Activated CD8-positive, alpha-beta T cell treated with anti-CD3 and anti-CD28 coated beads, Interleukin-2, amount 10 ng/mL, durations not matched to agents 7 days and 5 days (primary cell): ENCODE results near the gene ALOX12. TPM values are rescaled to one million over a fixed set of nuclear protein-coding genes. Genes with fewer than 3 reads are reported as not detected.
"Not testable (repeated sequence)": the region's sequence is repeated elsewhere in the genome, so short reads cannot be mapped to it uniquely, and the experiment has no call there.

Experiments
- ATAC-seq: fragments of 150-1000 bp; cut with Tn5 transposase; one replicate; pipeline ENCODE4 v1.10.0; 2021; ENCODE audit warnings: moderate library complexity
- CTCF ChIA-PET: fragments of 350-600 bp; sonication (Branson Sonifier 250); formaldehyde crosslinking; loops from one replicate; lab custom pipeline; 2021; ENCODE audit warnings: antibody characterized with exemption; lab: Charles Lee
- POLR2A ChIA-PET: fragments of 350-600 bp; sonication (Branson Sonifier 250); formaldehyde crosslinking; loops from one replicate; lab custom pipeline; 2021; ENCODE audit warnings: antibody characterized with exemption; lab: Charles Lee
- DNase-seq: peaks from one replicate; pipeline ENCODE4 v3.0.0-alpha.2; 2020
- H3K27ac Mint-ChIP-seq: one replicate; pipeline ENCODE4 v1.8.0; 2021; ENCODE audit warnings: mild to moderate bottlenecking, mixed read lengths
- H3K27me3 Mint-ChIP-seq: one replicate; pipeline ENCODE4 v1.8.0; 2021; ENCODE audit warnings: low read depth, mixed read lengths
- H3K36me3 Mint-ChIP-seq: one replicate; pipeline ENCODE4 v1.8.0; 2021; ENCODE audit warnings: low read depth, mixed read lengths
- H3K4me1 Mint-ChIP-seq: one replicate; pipeline ENCODE4 v1.8.0; 2021; ENCODE audit warnings: low read depth, mixed read lengths
- H3K4me3 Mint-ChIP-seq: one replicate; pipeline ENCODE4 v1.8.0; 2021; ENCODE audit warnings: mild to moderate bottlenecking, mixed read lengths
- H3K9me3 Mint-ChIP-seq: one replicate; pipeline ENCODE4 v1.8.0; 2022; ENCODE audit warnings: mixed read lengths; ENCODE audit not compliant: insufficient read depth
- total RNA-seq, 2 experiments: library from RNA; stranded (reverse); gene quantifications; one replicate each; pipeline ENCODE4 v1.2.3, GENCODE V29; 2021

The ALOX12 gene
- total RNA-seq: not detected

GRCh38 chr17:6995500-6996255 lies at the start of gene ALOX12:
Gene ALOX12 (plus strand): TSS chr17:6996049. CDS start chr17:6996118, 69 bp downstream.
- H3K9me3 Mint-ChIP-seq: no peaks in the 10 kb centered on the region

DNA sequence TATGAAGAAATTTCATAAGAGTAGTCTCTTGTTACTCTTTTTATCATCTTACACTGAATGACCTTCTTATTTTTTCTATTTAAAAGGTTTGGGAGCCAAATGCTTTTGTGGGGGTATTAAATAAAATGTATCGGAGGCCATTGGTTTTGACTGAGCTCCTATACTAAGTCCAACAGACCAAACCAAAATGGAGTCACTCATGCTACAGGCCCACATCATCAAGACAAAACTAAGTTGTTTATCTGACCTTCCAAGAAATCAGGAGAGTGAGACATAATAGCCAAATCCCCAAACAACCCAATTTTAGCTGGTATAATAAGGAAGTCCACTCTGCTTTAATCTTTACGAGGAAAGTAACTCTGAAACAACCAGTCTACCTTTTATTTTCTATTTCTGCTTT lies 48.1 kb upstream of the ALOX12 start:
- H3K27ac Mint-ChIP-seq: no peak overlapping the region

More at GRCh38 chr17:6995500-6996255, at the start of gene ALOX12:
- no peak within 1 kb of the TSS for H3K4me3 Mint-ChIP-seq
- CTCF ChIA-PET: interaction anchor here (0.9 to 2.0 kb wide), 3 partner anchors 9 to 85 kb away, joined by 3 to 7 read pairs (median 4); no protein-coding TSS in a partner anchor
- H3K27ac Mint-ChIP-seq: no peak within 1 kb of the TSS
- no peaks in the 10 kb centered on the region for H3K4me1 Mint-ChIP-seq
- DNase-seq: no peak
- ATAC-seq: no peak
- POLR2A ChIA-PET: no interaction called here
- no peaks in the 10 kb centered on the region for H3K27me3 Mint-ChIP-seq
- H3K36me3 Mint-ChIP-seq: peaks cover 32% of the 10 kb centered on the region

GRCh38 chr17:6948562-6948961 lies 47.3 kb upstream of the ALOX12 start:
- H3K4me3 Mint-ChIP-seq: no peak overlapping the region
- ATAC-seq: no peak
- H3K36me3 Mint-ChIP-seq: no peaks in the 10 kb centered on the region
- H3K27ac Mint-ChIP-seq: no peak overlapping the region
- no peaks in the 10 kb centered on the region for H3K9me3 Mint-ChIP-seq
- CTCF ChIA-PET: no interaction called here
- peaks cover 8% of the 10 kb centered on the region for H3K4me1 Mint-ChIP-seq
- no peaks in the 10 kb centered on the region for H3K27me3 Mint-ChIP-seq
- POLR2A ChIA-PET: no interaction called here
- DNase-seq: no peak

More for the DNA sequence above, 48.1 kb upstream of the ALOX12 start:
- ATAC-seq: no peak
- ChIA-PET POLR2A (no interaction called here), CTCF (no interaction called here)
- Mint-ChIP-seq H3K27me3 (no peaks in the 10 kb centered on the region), H3K36me3 (no peaks in the 10 kb centered on the region), H3K9me3 (no peaks in the 10 kb centered on the region), H3K4me1 (peaks cover 8% of the 10 kb centered on the region), H3K4me3 (no peak overlapping the region)
- DNase-seq: no peak

DNA sequence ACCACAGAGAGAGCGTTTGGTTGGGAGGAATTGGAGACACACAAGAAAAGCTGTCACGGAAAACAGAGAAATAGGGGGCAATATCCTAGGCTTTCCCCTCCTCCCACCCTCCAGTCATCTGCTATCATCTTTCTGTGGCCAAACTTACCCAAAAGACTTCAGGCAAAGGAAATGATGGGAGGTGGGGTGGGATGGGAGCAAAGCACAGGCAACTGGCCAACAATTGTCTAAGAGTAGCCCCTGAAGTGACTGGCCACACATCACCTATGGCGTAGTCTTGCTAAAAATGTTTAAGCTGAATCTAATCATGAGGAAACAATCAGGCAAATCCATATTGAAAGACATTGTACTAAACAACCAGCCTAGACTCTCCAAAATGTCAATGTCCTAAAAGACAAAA lies 46.9 kb upstream of the ALOX12 start:
- DNase-seq (no peak), ATAC-seq (no peak)
- ChIA-PET POLR2A (no interaction called here), CTCF (no interaction called here)
- Mint-ChIP-seq H3K4me1 (peaks cover 8% of the 10 kb centered on the region), H3K4me3 (no peak overlapping the region), H3K36me3 (no peaks in the 10 kb centered on the region), H3K27me3 (no peaks in the 10 kb centered on the region), H3K9me3 (no peaks in the 10 kb centered on the region), H3K27ac (no peak overlapping the region)

- POLR2A ChIA-PET, H3K4me1 Mint-ChIP-seq, ATAC-seq, H3K9me3 Mint-ChIP-seq, H3K36me3 Mint-ChIP-seq, DNase-seq, H3K4me3 Mint-ChIP-seq, H3K27me3 Mint-ChIP-seq: not testable (repeated sequence)
- CTCF ChIA-PET: interaction anchor here (1.2 kb wide), 1 partner anchor 24 kb away, joined by 3 read pairs; no protein-coding TSS in a partner anchor
- peak overlapping the region; percentile 43 for H3K27ac Mint-ChIP-seq
Measured at GRCh38 chr17:6950938-6951337, 44.9 kb upstream of the ALOX12 start.

GRCh38 chr17:6953689-6954088 lies 42.2 kb upstream of the ALOX12 start:
- H3K4me1 Mint-ChIP-seq: peaks cover 5% of the 10 kb centered on the region
- no peak for ATAC-seq
- H3K27ac Mint-ChIP-seq: no peak overlapping the region
- CTCF ChIA-PET: no interaction called here
- H3K36me3 Mint-ChIP-seq: no peaks in the 10 kb centered on the region
- no peak overlapping the region for H3K4me3 Mint-ChIP-seq
- H3K27me3 Mint-ChIP-seq: no peaks in the 10 kb centered on the region
- POLR2A ChIA-PET: no interaction called here
- DNase-seq: no peak
- no peaks in the 10 kb centered on the region for H3K9me3 Mint-ChIP-seq

- DNase-seq (no peak), ATAC-seq (no peak)
- no peak overlapping the region for H3K4me3 Mint-ChIP-seq
- ChIA-PET CTCF (no interaction called here), POLR2A (no interaction called here)
- H3K9me3 Mint-ChIP-seq: no peaks in the 10 kb centered on the region
- no peak overlapping the region for H3K27ac Mint-ChIP-seq
- no peaks in the 10 kb centered on the region for H3K36me3 Mint-ChIP-seq
- H3K4me1 Mint-ChIP-seq: peaks cover 5% of the 10 kb centered on the region
- H3K27me3 Mint-ChIP-seq: peaks cover 17% of the 10 kb centered on the region
Measured at GRCh38 chr17:6959700-6960099, 36.1 kb upstream of the ALOX12 start.

GRCh38 chr17:6969323-6969726 lies 26.5 kb upstream of the ALOX12 start:
- Mint-ChIP-seq H3K27me3 (peaks cover 6% of the 10 kb centered on the region), H3K9me3 (no peaks in the 10 kb centered on the region), H3K4me1 (peaks cover 3% of the 10 kb centered on the region), H3K27ac (no peak overlapping the region), H3K4me3 (no peak overlapping the region), H3K36me3 (no peaks in the 10 kb centered on the region)
- ChIA-PET CTCF (interaction anchor here (1.3 to 1.9 kb wide), 3 partner anchors 35 to 58 kb away, joined by 4 to 6 read pairs (median 6); no protein-coding TSS in a partner anchor), POLR2A (no interaction called here)
- no peak for DNase-seq
- ATAC-seq: no peak

- POLR2A ChIA-PET: no interaction called here
Measured at GRCh38 chr17:6970992-6971391, 24.9 kb upstream of the ALOX12 start.

DNA sequence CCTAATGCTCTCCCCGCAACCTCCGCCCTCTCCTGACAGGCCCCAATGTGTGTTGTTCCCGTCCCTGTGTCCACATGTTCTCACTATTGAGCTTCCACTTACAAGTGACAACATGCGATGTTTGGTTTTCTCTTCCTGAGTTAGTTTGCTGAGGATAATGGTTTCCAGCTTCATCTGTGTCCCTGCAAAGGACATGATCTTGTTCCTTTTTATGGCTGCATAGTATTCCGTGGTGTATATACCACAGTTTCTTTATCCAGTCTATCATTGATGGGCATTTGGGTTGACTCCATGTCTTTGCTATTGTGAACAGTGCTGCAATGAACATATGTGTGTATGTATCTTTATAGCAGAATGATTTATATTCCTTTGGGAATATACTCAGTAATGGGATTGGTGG lies 16.4 kb upstream of the ALOX12 start:
- POLR2A ChIA-PET, H3K9me3 Mint-ChIP-seq, ATAC-seq, CTCF ChIA-PET, H3K27ac Mint-ChIP-seq, H3K36me3 Mint-ChIP-seq, H3K27me3 Mint-ChIP-seq, H3K4me3 Mint-ChIP-seq: not testable (repeated sequence)
- peak; percentile 2 for DNase-seq
- peaks cover 26% of the 10 kb centered on the region for H3K4me1 Mint-ChIP-seq

More at GRCh38 chr17:6970992-6971391, 24.9 kb upstream of the ALOX12 start:
- DNase-seq (peak; percentile 5), ATAC-seq (no peak)
- Mint-ChIP-seq H3K9me3 (no peaks in the 10 kb centered on the region), H3K4me1 (peaks cover 3% of the 10 kb centered on the region), H3K27ac (no peak overlapping the region), H3K36me3 (no peaks in the 10 kb centered on the region), H3K27me3 (peaks cover 3% of the 10 kb centered on the region), H3K4me3 (no peak overlapping the region)
- CTCF ChIA-PET: interaction anchor here (1.0 kb wide), 1 partner anchor 60 kb away, joined by 3 read pairs; no protein-coding TSS in a partner anchor

DNA sequence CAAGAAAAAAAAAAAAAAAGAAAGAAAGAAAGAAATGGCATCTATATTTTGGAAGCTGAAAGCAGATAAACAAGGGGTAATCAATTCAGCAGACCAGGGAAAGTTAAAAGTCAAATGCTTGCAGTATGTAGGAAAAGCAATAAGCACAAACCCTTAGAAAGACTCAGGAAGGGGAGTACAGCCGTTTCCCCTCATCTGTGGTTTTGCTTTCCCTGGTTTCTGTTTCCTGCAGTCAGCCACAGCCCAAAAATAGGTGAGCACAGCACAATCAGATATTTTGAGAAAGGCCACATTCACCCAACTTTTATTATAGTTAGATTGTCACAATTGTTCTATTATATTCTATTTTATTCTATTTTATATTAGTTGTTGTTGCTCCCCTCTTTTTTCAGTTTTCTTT lies 14.4 kb upstream of the ALOX12 start:
- H3K9me3 Mint-ChIP-seq: no peaks in the 10 kb centered on the region
- CTCF ChIA-PET: interaction anchor here (1.2 kb wide), 1 partner anchor 23 kb away, joined by 5 read pairs; no protein-coding TSS in a partner anchor

GRCh38 chr17:6985266-6985665 lies 10.6 kb upstream of the ALOX12 start:
- H3K27ac Mint-ChIP-seq: no peak overlapping the region
- peaks cover 26% of the 10 kb centered on the region for H3K4me1 Mint-ChIP-seq

More for the DNA sequence above, 14.4 kb upstream of the ALOX12 start:
- peaks cover 3% of the 10 kb centered on the region for H3K36me3 Mint-ChIP-seq
- POLR2A ChIA-PET: no interaction called here
- peaks cover 26% of the 10 kb centered on the region for H3K4me1 Mint-ChIP-seq
- peak overlapping the region; percentile 18 for H3K4me3 Mint-ChIP-seq
- DNase-seq (peak; percentile 27), ATAC-seq (no peak)
- H3K27me3 Mint-ChIP-seq: no peaks in the 10 kb centered on the region
- no peak overlapping the region for H3K27ac Mint-ChIP-seq

More at GRCh38 chr17:6985266-6985665, 10.6 kb upstream of the ALOX12 start:
- CTCF ChIA-PET: interaction anchor here (0.7 to 2.5 kb wide), 3 partner anchors 11 to 71 kb away, joined by 3 to 12 read pairs (median 6); no protein-coding TSS in a partner anchor
- POLR2A ChIA-PET: interaction anchor here (1.0 kb wide), 1 partner anchor 539 kb away, joined by 3 read pairs; no protein-coding TSS in a partner anchor
- Mint-ChIP-seq H3K9me3 (no peaks in the 10 kb centered on the region), H3K27me3 (no peaks in the 10 kb centered on the region), H3K36me3 (no peaks in the 10 kb centered on the region), H3K4me3 (no peak overlapping the region)
- ATAC-seq (no peak), DNase-seq (no peak)
